Stimulated activated CD4-positive, alpha-beta T cell treated with anti-CD3 and anti-CD28 coated beads, Interleukin-4, amount 100 ng/mL, for 4 hours (primary cell): Measurements from ENCODE around the gene GPRC5A.

Source experiments
- DNase-seq, 2 experiments: peaks; one replicate each; pipeline ENCODE4 v3.0.0-alpha.2; 2020

GPRC5A gene

GRCh38 chr12:12915656-12916055 is 24.3 kb downstream of the GPRC5A start:
- DNase-seq: no peak

GRCh38 chr12:12916135-12916944 is 25.0 kb downstream of the GPRC5A start:
- DNase-seq: peak; percentile 76 to 79

GRCh38 chr12:12917517-12917916 is 26.2 kb downstream of the GPRC5A start:
- no peak for DNase-seq

- DNase-seq: no peak
Observed at GRCh38 chr12:12918781-12919389, 27.5 kb downstream of the GPRC5A start.

- no peak for DNase-seq
Observed at GRCh38 chr12:12919666-12920435, 28.5 kb downstream of the GPRC5A start.

GRCh38 chr12:12922191-12922616 is 30.8 kb downstream of the GPRC5A start:
- DNase-seq: no peak

GRCh38 chr12:12922978-12923377 is 31.6 kb downstream of the GPRC5A start:
- DNase-seq: no peak

GRCh38 chr12:12924169-12924568 is 32.8 kb downstream of the GPRC5A start:
- DNase-seq: no peak

GRCh38 chr12:12925388-12925787 is 34.0 kb downstream of the GPRC5A start:
- no peak for DNase-seq

GRCh38 chr12:12926571-12927071 is 35.3 kb downstream of the GPRC5A start:
- no peak for DNase-seq

GRCh38 chr12:12927211-12928079 is 36.1 kb downstream of the GPRC5A start:
- DNase-seq: peak; percentile 2 to 19

- DNase-seq: no peak
Observed at GRCh38 chr12:12929696-12930095, 38.3 kb downstream of the GPRC5A start.

- DNase-seq: no peak
Observed at GRCh38 chr12:12930633-12931219, 39.4 kb downstream of the GPRC5A start.

GRCh38 chr12:12933742-12934141 is 42.4 kb downstream of the GPRC5A start:
- DNase-seq: no peak

GRCh38 chr12:12934556-12934955 is 43.2 kb downstream of the GPRC5A start:
- no peak for DNase-seq

GRCh38 chr12:12936983-12937491 is 45.7 kb downstream of the GPRC5A start:
- no peak for DNase-seq

- no peak for DNase-seq
Observed at GRCh38 chr12:12938541-12938940, 47.2 kb downstream of the GPRC5A start.

GRCh38 chr12:12939888-12940287 is 48.5 kb downstream of the GPRC5A start:
- DNase-seq: no peak

- no peak for DNase-seq
Observed at GRCh38 chr12:12941450-12942350, 50.3 kb downstream of the GPRC5A start.

- no peak for DNase-seq
Observed at GRCh38 chr12:12943586-12944260, 52.4 kb downstream of the GPRC5A start.
